HepG2 (cell line): ENCODE results near the gene ADPRH. TPM values are rescaled to one million over a fixed set of nuclear protein-coding genes. Genes with fewer than 3 reads are reported as not detected.

Source experiments
- ATAC-seq: fragments of 200-7000 bp; cut with Tn5 transposase; 3 replicates; pipeline ENCODE4 v1.9.1; 2020; ENCODE audit warnings: mild to moderate bottlenecking, moderate library complexity
- BruUV-seq: library from RNA; stranded (reverse); fragments of 400-500 nt; replicated peaks from 2 replicates; lab custom pipeline; 2021; lab: Mats Ljungman, UMichigan
- CTCF ChIA-PET: fragments of 300-600 bp; formaldehyde crosslinking; extraction: SDS; loops from one replicate; lab custom pipeline; 2021; ENCODE audit warnings: low total read pairs, inconsistent platforms, low intra/inter-chr PET ratio; lab: Yijun Ruan, JAX
- POLR2A ChIA-PET: fragments of 350-600 bp; sonication (Branson Sonifier 250); formaldehyde crosslinking; loops from one replicate; lab custom pipeline; 2020; ENCODE audit warnings: antibody characterized with exemption, inconsistent platforms; lab: Yijun Ruan, JAX
- DNase-seq: peaks from one replicate; pipeline ENCODE4 v3.0.0-alpha.2; 2015; ENCODE audit warnings: low spot score
- FAIRE-seq: peaks from 3 replicates; lab custom pipeline; 2011; peaks lifted over from hg19 to GRCh38; lab: Jason Lieb, UNC
- H2AFZ ChIP-seq: one replicate; pipeline ENCODE4 v1.6.1; 2011; ENCODE audit warnings: low read length, inconsistent platforms
- H3K27ac ChIP-seq: fragments of 300-600 bp; 3 replicates; pipeline ENCODE4 v1.8.0; 2011; ENCODE audit warnings: mixed run types, mild to moderate bottlenecking, mixed read lengths, low read length, inconsistent platforms; ENCODE audit not compliant: insufficient read depth; ENCODE audit errors: extremely low read length
- H3K27me3 ChIP-seq, 2 experiments: fragments of 200-600 bp in 1 of 2; 2 replicates in 1 of 2; 3 replicates in 1 of 2; pipeline versions ENCODE4 v1.6.0 to v1.8.0; 2011; ENCODE audit warnings: low read length in 2 of 2, mild to moderate bottlenecking in 2 of 2, moderate library complexity in 2 of 2, inconsistent platforms in 1 of 2; ENCODE audit not compliant: insufficient read depth in 2 of 2, control insufficient read depth in 1 of 2
- H3K36me3 ChIP-seq, 2 experiments: fragments of 200-600 bp in 1 of 2; replicated peaks in 1 of 2; 2 replicates in 1 of 2; 3 replicates in 1 of 2; pipeline versions ENCODE4 v1.5.1 to v1.8.0; 2011; ENCODE audit warnings: low read length in 2 of 2, inconsistent platforms in 1 of 2; ENCODE audit not compliant: insufficient read depth in 2 of 2, control insufficient read depth in 1 of 2
- H3K4me1 ChIP-seq: 2 replicates; pipeline ENCODE4 v1.5.1; 2012; ENCODE audit warnings: low read length, inconsistent platforms; ENCODE audit not compliant: insufficient read depth
- H3K4me2 ChIP-seq: 2 replicates; pipeline ENCODE4 v1.6.0; 2011; ENCODE audit warnings: low read depth, low read length, inconsistent platforms
- H3K4me3 ChIP-seq, 3 experiments: fragments of 200-600 bp in 1 of 3; sonication (generic), shearing (Covaris generic) in 1 of 3; replicated peaks in 1 of 3; 2 replicates each; pipeline ENCODE4 v1.5.1; 2011 to 2016; ENCODE audit warnings: low read length in 3 of 3, inconsistent platforms in 2 of 3, low read depth in 2 of 3, mild to moderate bottlenecking in 2 of 3, control low read depth in 1 of 3, mixed read lengths in 1 of 3; ENCODE audit not compliant: insufficient read depth in 1 of 3
- H3K79me2 ChIP-seq: one replicate; pipeline ENCODE4 v1.6.1; 2011; ENCODE audit warnings: low read length, inconsistent platforms; ENCODE audit not compliant: insufficient read depth
- H3K9ac ChIP-seq: 2 replicates; pipeline ENCODE4 v1.6.0; 2011; ENCODE audit warnings: mild to moderate bottlenecking, low read depth, low read length, inconsistent platforms; ENCODE audit not compliant: insufficient read depth
- H3K9me3 ChIP-seq: 2 replicates; pipeline ENCODE4 v1.5.1; 2012; ENCODE audit warnings: mild to moderate bottlenecking, low read length
- H4K20me1 ChIP-seq: 2 replicates; pipeline ENCODE4 v1.6.0; 2011; ENCODE audit warnings: inconsistent platforms, mild to moderate bottlenecking, low read length, moderate library complexity; ENCODE audit not compliant: insufficient read depth
- ARNT2 ChIP-seq: sonication (generic); formaldehyde crosslinking; IDR thresholded peaks from 2 replicates; pipeline ENCODE4 v1.8.0; 2022; ENCODE audit warnings: mild to moderate bottlenecking, low read depth, missing genetic modification reagents, moderate library complexity
- PLSCR1 ChIP-seq: sonication (generic); formaldehyde crosslinking; IDR thresholded peaks from 2 replicates; pipeline ENCODE4 v1.5.0; 2020; ENCODE audit warnings: missing genetic modification reagents, mild to moderate bottlenecking, borderline replicate concordance
- POLR2AphosphoS5 ChIP-seq: IDR thresholded peaks from 2 replicates; pipeline ENCODE4 v1.6.1; 2012; ENCODE audit warnings: low read depth, low read length
- PRMT3 ChIP-seq: sonication (generic); formaldehyde crosslinking; IDR thresholded peaks from 2 replicates; pipeline ENCODE4 v1.8.1; 2022; ENCODE audit warnings: low read depth, mild to moderate bottlenecking, moderate library complexity, missing genetic modification reagents, borderline replicate concordance
- STAT6 ChIP-seq: sonication (generic); formaldehyde crosslinking; IDR thresholded peaks from 2 replicates; pipeline ENCODE4 v1.4.0; 2020; ENCODE audit warnings: missing genetic modification reagents, mild to moderate bottlenecking, borderline replicate concordance
- ZBTB8A ChIP-seq: sonication (generic); formaldehyde crosslinking; IDR thresholded peaks from 2 replicates; pipeline ENCODE4 v1.4.0; 2020; ENCODE audit warnings: mild to moderate bottlenecking, low read depth, missing genetic modification reagents, borderline replicate concordance
- ZIK1 ChIP-seq: sonication (generic); formaldehyde crosslinking; IDR thresholded peaks from 2 replicates; pipeline ENCODE4 v1.5.0; 2020; ENCODE audit warnings: mild to moderate bottlenecking, low read depth, missing genetic modification reagents, borderline replicate concordance
- ZNF503 ChIP-seq: sonication (generic); formaldehyde crosslinking; IDR thresholded peaks from 2 replicates; pipeline ENCODE4 v1.4.0; 2020; ENCODE audit warnings: missing genetic modification reagents
- ZNF652 ChIP-seq: IDR thresholded peaks from 2 replicates; pipeline ENCODE4 v1.6.1; 2016; ENCODE audit warnings: low read depth, borderline replicate concordance
- WGBS: methylation state at CpG from one replicate; pipeline ENCODE4 v1.1.6; 2017; ENCODE audit warnings: low lambda C conversion rate; 5-methylcytosine and 5-hydroxymethylcytosine counted together
- in situ Hi-C: cut with HindIII; loops from 2 replicates; pipeline ENCODE4 v1.10.0; 2017; ENCODE audit warnings: low pct_unique_long_range_greater_than_20kb; ENCODE audit not compliant: extremely low pct_ligation_motif_present
- intact Hi-C: fragments of 100-400 bp; cut with micrococcal nuclease; formaldehyde crosslinking; loops from one replicate; pipeline ENCODE4 v1.10.0; 2022; ENCODE audit not compliant: unreplicated experiment
- polyA plus RNA-seq, 8 experiments: library from polyadenylated mRNA; depleted of rRNA in 3 of 8; stranded (reverse) in 7 of 8; unstranded in 1 of 8; fragments of >200 nt; fragmentation: Illumina TruSeq in 4 of 8; extraction: Trizol in 4 of 8; gene quantifications; 2 replicates each; pipeline versions ENCODE4 v1.2.1 to v1.2.3, GENCODE V29; 2011 to 2016; ENCODE audit warnings: low read depth in 4 of 8, missing spikeins in 1 of 8, mixed read lengths in 1 of 8; ENCODE audit not compliant: insufficient read depth in 1 of 8
- total RNA-seq, 5 experiments: library from RNA; depleted of rRNA; stranded (reverse); fragments of >200 nt; fragmentation: Illumina TruSeq; extraction: Trizol; gene quantifications; 2 replicates each; pipeline ENCODE4 v1.2.3, GENCODE V29; 2016; ENCODE audit warnings: low read depth in 1 of 5

Gene ADPRH
- total and polyA plus RNA-seq, 2 of the 13 experiments (the other 11 are each of a cell fraction or from before 2014, with no cell fraction given), result 0.01 to 0.15 TPM

GRCh38 chr3:119542168-119542767 is 37.0 kb upstream of the ADPRH start:
- Histone ChIP-seq H3K27me3 (no peaks in the 10 kb centered on the region), H3K36me3 (no peaks in the 10 kb centered on the region), H3K9me3 (no peaks in the 10 kb centered on the region), H3K4me3 (no peak overlapping the region), H3K9ac (no peak overlapping the region), H4K20me1 (no peaks in the 10 kb centered on the region), H3K4me2 (no peak overlapping the region), H3K4me1 (no peaks in the 10 kb centered on the region), H3K79me2 (no peaks in the 10 kb centered on the region), H3K27ac (no peak overlapping the region), H2AFZ (no peak overlapping the region)
- FAIRE-seq (no peak), ATAC-seq (no peak), DNase-seq (no peak)
- BruUV-seq, result no TSS peak
- CTCF ChIA-PET, result no interaction called here
- 0% methylated on average over 2 of the region's 2 CpGs for WGBS
- in situ Hi-C loops, result no loop called here
- POLR2A ChIA-PET, result no interaction called here
- intact Hi-C loops, result no loop called here
- TF ChIP-seq PLSCR1 (CRISPR knock-in tag), result no peak
- no peak for TF ChIP-seq PRMT3 (CRISPR knock-in tag)
- TF ChIP-seq POLR2AphosphoS5, result no peak
- TF ChIP-seq ZIK1 (CRISPR knock-in tag), result no peak
- no peak for TF ChIP-seq ZNF503 (CRISPR knock-in tag)
- no peak for TF ChIP-seq ZBTB8A (CRISPR knock-in tag)
- no peak for TF ChIP-seq ZNF652 (CRISPR knock-in tag)
- no peak for TF ChIP-seq STAT6 (CRISPR knock-in tag)
- no peak for TF ChIP-seq ARNT2 (CRISPR knock-in tag)
